ENCODE data around the gene ADCY1.
"Not testable (repeated sequence)": the region's sequence is repeated elsewhere in the genome, so short reads cannot be mapped to it uniquely, and the experiment has no call there.

The ADCY1 gene

DNA sequence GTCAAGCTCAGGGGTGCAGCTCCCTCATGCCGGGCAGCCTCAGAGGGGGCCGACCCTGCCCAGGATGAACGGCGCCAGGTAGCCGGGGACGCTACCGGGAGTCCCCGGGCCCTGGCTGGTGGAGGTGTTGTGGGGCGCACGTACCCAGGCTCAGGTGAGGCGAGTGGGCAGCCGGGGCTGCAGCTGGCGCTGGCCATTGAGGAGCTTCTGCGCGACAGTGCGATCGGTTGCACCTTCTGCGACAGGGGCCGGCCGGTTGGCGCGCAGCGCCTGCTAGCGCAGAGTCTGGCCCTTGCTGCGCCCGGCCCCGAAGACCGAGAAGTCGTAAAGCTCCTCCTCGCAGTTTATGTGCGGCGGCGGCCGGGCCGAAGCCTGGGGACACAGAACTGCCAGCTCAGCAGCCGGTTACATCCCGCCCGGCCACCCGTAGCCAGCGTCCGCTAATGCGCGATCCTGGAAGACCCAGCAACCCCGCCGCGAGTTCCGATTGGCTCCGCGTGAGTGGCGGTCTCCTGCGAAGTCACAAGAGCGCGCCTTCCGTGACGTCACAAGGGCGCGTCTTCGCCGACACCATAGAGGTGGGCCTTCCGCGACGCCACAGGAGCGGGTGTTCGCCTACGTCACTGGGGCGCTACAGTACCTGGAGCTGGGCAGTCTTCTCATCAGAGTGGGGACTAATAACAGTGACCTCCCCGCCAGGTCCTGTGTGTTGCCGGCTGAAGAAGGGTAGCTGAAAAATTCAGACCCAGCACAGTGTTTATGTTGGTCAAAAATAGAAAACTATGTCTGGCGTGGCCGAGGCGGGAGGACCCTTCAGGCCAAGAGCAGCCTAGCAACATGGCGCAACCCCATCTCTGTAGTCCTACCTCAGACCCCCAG is 194.6 kb downstream of the ADCY1 start:
- peak; percentile 99 for DNase-seq

DNA sequence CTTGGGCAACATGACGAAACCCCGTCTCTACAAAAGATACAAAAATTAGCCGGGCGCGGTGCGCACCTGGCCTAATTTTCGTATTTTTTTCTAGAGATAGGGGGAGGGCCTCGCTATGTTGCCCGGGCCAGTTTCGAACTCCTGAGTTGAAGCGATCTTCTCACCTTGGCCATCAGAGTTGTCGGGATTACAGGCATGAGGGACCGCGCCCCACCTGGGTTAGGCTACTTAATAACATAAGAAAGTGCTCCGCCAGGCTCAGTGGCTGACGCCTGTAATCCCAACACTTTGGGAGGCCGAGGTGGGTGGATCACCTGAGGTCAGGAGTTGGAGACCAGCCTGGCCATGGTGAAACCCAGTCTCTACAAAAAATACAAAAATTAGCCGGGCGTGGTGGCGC is 195.5 kb downstream of the ADCY1 start:
- not testable (repeated sequence) for DNase-seq
